Stimulated activated naive CD8-positive, alpha-beta T cell treated with anti-CD3 and anti-CD28 coated beads, Interleukin-15, Interleukin-2, amounts not matched to agents 100 U/mL and 50 U/mL, for 24 hours (primary cell): Measurements from ENCODE around the gene SBNO2.

Experiments
- ATAC-seq: fragments of 150-1000 bp; cut with Tn5 transposase; one replicate; pipeline ENCODE4 v1.10.0; 2021
- DNase-seq: peaks from one replicate; pipeline ENCODE4 v3.0.0; 2021

Gene SBNO2, protein sequence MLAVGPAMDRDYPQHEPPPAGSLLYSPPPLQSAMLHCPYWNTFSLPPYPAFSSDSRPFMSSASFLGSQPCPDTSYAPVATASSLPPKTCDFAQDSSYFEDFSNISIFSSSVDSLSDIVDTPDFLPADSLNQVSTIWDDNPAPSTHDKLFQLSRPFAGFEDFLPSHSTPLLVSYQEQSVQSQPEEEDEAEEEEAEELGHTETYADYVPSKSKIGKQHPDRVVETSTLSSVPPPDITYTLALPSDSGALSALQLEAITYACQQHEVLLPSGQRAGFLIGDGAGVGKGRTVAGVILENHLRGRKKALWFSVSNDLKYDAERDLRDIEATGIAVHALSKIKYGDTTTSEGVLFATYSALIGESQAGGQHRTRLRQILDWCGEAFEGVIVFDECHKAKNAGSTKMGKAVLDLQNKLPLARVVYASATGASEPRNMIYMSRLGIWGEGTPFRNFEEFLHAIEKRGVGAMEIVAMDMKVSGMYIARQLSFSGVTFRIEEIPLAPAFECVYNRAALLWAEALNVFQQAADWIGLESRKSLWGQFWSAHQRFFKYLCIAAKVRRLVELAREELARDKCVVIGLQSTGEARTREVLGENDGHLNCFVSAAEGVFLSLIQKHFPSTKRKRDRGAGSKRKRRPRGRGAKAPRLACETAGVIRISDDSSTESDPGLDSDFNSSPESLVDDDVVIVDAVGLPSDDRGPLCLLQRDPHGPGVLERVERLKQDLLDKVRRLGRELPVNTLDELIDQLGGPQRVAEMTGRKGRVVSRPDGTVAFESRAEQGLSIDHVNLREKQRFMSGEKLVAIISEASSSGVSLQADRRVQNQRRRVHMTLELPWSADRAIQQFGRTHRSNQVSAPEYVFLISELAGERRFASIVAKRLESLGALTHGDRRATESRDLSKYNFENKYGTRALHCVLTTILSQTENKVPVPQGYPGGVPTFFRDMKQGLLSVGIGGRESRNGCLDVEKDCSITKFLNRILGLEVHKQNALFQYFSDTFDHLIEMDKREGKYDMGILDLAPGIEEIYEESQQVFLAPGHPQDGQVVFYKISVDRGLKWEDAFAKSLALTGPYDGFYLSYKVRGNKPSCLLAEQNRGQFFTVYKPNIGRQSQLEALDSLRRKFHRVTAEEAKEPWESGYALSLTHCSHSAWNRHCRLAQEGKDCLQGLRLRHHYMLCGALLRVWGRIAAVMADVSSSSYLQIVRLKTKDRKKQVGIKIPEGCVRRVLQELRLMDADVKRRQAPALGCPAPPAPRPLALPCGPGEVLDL (N-terminal part only)

GRCh38 chr19:1173845-1174809 lies at the start of gene SBNO2:
TSS of gene SBNO2 (minus strand) at chr19:1174268. CDS start at chr19:1154276, 19,992 bp downstream.
- ATAC-seq: peak; percentile 82
- DNase-seq: peak; percentile 97

DNA sequence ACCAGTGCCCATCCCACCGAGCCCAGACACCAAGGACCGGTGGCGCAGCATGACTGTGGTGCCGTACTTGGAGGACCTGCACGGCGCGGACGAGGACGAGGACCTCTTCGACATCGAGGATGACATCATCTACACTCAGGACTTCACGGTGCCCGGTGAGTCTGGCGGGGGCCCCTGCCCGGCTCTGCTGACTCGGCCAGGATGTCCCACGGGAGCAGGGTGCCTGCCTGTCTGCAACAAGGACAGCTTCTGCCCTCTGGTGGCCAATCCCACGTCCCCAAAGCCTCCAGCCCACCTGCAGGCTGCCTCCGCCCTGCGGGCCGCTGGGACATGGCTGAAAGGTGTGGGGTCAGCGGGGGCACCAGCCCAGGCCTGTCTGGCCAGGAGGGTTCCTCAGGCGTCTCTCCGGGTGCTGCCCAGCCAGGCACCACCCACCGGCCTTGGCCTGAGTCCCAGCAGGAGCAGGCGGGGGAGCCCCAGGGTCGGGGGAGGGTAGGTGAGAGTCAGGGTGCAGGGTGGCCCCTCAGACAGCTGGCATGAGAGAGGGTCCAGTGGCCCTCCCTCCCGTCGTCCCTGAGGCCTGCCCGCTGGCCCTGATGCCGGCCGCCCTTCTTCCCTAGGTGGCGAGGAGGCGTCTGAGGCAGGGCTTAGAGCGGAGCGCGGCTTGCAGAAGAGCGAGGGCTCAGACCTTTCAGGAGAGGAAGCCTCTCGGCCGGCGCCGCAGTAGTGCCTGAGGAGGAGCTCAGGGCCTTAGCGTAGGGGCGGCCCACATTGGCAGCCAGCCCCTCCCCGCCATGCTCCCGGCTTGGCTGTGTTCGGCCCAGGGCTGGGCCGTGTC lies 49.2 kb upstream of the SBNO2 start:
- ATAC-seq: no peak
- peak; percentile 53 for DNase-seq

DNA sequence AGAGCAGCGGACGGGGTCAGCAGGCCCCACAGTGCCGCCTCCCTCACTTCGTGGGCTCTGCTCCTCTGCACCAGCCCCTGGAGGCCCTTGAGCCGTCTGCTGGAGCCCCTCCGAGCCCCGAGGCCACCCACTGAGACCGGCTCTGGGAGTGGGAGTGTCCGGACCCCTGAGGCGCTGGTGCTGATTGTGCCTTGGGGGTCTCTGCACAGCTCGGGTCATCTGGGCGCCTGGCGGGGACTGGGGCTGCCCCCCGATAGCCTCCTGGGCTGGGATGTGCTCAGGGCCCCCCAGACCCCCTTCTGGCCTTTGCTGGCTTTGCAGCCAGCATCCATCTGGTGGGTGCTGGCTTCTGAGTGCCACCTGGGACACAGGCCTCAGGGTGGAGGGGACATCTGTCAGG lies 48.3 kb upstream of the SBNO2 start:
- DNase-seq (no peak), ATAC-seq (peak; percentile 4)

DNA sequence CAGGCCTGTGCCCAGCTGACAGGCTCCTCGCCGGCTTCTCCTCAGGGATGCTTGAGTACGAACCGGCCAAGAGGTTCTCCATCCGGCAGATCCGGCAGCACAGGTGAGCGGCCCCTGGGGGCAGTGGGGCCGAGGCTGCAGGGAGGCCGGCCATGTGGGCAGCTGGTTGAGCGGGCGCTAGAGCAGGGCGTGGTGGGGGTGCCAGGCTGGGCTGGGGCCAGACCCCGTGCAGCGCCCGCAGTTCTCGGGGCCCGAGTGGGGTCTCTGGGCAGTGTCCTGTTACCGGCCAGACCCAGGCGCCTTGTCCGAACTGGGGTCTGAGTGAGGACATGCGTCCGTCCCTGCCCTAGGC lies 47.8 kb upstream of the SBNO2 start:
- DNase-seq (no peak), ATAC-seq (no peak)

DNA sequence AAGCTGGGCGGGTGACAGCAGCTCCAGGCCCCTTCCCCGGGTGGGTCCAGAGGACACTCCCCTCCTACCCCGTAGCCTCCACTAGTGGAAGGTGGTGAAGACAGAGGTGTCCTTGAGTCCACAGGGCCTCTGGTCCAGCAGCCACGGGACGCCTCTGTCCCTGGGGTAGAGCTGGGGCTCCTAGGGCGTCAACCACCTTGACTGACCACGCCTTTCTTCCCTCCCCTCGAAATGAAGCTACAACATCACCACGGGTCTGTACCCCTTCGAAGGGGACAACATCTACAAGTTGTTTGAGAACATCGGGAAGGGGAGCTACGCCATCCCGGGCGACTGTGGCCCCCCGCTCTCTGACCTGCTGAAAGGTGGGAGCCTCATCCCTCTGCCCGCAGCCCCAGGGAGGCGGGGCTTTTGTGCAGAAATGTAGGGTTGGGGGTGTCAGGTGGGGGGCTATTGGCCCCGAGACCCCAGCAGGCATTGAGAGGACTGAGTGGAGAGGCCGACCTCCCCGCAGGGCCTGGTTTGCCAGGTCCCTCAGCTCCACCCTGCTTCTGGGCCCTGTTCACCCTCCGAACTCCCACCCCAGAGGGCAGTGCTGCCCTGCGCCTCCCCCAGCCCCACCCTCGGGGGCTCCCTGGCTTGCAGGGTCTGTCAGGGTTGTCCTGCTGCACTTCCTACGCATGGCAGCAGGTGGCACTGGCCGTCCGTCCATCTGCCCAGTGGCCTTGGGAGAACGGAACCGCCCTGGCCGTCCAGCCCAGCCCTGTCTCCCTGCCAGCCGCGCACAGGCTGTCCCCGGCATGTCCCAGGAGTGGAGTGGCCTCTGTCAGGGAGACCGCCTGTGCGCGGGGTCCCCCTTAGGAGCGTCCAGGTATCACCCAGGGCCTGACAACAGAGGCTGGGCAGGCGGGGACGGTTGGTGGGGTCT lies 47.2 kb upstream of the SBNO2 start:
- ATAC-seq: no peak
- DNase-seq: no peak

- ATAC-seq (no peak), DNase-seq (no peak)
Observed at GRCh38 chr19:1220477-1220930, 46.4 kb upstream of the SBNO2 start.

DNA sequence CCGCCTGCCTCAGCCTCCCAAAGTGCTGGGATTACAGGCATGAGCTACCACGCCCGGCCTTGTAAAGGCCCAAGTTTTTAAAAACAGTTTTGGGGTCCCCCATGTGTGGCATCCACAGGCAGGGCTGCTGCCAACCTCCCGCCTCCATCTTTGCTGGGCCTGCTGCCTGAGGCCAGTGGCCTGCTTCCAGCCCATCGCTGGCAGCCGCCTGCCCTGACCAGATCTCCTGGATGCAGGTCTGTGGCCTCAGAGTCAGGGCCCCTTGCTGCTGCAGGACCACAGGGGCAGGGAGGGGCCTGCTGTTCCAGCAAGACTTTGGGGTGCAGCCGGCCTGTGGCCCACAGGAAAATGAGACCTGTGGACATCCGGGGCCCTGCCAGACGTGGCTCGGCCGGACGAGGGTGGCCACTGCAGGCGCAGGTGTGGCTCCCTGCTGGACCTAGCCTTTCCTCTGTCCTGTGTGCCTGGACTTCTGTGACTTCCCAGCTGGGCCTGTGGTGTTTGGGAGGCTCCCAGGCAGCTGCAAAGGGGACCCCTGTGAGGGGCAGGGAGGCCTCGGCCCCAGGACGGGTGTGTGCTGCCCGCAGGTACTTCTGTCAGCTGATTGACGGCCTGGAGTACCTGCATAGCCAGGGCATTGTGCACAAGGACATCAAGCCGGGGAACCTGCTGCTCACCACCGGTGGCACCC lies 45.9 kb upstream of the SBNO2 start:
- no peak for DNase-seq
- ATAC-seq: no peak

- ATAC-seq (no peak), DNase-seq (no peak)
Observed at GRCh38 chr19:1218751-1219567, 44.9 kb upstream of the SBNO2 start.

DNA sequence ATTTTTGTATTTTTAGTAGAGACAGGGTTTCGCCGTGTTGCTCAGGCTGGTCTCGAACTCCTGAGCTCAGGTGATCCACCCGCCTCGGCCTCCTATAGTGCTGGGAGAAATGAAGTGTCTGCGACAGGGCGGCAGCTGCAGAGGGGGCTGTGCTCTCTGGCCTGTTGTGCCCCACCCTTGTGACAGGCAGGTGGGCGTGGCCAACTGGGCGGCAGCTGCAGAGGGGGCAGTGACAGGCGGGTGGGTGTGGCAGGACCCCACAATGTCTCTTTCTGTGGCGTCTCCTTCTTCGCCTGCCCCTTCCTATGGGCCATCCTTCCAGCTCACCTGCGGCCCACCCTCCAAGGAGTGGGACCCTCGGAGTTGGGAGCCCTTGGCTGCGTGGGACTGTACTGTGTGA lies 43.3 kb upstream of the SBNO2 start:
- DNase-seq (no peak), ATAC-seq (no peak)

DNA sequence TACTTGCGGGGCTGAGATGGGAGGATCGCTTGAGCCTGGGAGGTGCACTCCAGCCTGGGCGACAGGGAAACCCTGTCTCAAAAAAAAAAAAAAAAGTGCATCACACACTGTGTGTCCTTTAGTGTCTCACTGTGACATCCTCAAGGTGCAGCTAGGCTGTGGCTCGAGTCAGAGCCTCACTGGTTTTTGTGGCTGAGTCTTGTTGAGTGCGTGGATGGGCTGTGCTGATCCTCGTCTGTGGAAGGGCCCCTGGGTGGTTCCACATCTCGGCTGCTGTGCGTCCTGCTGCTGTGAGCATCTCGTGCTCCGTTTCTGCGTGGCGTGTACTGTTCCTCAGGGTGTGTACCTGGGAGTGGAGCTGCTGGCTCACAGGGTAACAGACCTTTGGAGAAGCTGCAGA lies 42.7 kb upstream of the SBNO2 start:
- ATAC-seq: no peak
- no peak for DNase-seq

- no peak for DNase-seq
- no peak for ATAC-seq
Observed at GRCh38 chr19:1214862-1215731, 41.0 kb upstream of the SBNO2 start.

DNA sequence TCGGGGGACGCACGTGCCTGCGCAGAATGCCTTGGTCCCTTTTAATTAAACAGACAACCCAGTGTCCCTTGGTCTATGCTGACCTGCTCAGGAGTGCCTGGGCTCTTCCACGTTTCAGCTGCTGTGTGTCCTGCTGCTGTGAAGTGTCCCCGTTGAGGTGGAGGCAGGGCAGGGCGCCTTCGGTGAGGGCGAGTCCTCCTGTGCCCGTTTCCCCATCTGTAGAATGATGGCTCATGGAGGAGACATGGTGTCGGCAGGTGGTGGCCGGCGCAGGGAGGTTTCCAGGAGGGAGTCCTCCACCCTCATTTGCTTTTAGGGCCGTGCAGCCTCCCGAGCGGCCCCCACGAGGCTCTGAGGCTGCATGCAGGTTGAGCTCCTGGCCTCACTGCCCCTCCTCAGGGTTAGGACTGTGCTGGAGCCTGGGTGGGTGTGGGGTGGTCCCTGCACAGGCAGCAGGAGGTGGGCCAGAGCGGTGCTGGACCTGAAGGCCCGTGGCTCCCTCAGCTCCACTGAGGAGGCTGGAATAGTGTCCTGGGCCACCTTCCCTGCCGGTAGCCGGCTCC lies 40.3 kb upstream of the SBNO2 start:
- DNase-seq: no peak
- ATAC-seq: no peak

DNA sequence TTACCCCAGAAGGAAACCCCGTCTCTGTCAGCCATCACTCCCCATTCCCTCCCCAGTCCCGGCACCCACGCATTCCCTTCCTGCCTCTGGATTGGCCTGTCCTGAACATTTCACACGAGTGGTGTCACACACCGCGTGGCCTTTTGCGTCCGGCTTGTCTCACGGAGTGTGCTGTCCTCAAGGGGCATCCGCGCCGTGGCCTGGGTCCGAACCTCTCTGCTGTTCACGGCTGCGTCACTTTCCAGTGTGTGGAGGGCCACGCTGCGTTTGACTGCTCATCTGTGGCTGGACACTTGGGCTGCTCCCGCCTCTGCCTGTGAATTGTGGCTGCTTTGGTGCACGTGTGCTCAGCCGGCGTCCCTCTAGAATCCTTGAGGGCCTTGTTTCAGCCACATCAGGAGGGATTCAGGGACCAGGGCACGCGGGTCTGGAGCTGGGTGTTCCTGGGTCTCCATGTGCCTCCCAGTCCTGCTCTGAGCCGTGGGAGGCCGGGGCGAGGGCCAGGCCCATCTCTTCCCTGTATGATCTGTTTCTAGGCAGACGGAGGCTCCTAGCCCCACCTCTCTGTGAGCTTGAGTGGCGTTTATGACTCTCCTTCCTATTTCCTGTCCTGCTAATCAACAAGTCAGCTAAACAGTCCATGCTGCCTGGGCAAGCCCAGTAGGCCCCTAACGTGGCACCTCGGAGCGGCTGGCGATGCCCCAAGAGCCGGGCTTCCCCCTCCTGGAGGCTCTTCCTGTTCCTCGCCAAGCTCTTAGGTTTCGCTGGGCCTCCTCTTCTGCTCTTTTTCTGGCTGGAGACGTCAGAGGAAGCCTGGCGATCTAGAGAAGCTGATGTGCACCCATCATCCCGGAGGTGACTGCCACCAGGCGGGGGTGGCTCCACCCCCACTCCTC lies 39.6 kb upstream of the SBNO2 start:
- DNase-seq: peak; percentile 53

DNA sequence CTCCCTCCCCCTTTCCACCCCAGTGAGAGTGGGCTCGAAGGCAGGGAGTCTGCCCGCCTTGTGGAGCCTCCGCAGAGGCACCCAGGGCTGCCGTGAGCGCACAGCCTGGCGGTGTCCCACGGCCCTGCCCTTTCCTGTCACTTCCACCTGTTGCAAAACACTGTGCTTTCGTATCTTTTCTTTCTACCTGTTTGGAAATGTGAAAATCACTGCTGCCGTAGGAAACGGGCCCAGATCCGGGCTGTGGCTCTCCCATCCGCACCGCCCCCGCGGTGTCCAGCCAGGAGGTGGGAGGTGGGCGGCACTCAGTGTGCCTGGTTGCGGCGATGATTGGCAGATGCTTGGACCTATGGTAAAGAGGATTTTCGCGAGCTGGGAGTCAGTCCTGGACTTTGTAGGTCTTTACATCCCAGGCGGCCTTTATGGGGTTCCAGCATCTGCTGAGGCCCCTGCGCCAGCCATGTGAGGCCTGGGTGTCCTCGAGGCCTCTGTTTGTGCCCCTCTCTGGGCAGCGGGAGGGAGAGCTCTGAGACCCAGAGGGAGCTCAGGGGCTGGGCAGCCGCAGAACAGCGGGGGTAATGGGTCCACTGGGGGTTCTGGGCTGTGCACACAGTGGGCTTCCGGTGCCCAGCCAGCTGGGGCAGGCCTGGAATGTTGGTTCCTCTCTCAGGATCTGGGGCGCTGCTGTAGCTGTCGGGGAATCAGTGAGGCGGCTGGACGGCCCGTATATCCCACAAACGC lies 37.6 kb upstream of the SBNO2 start:
- ATAC-seq: no peak
- no peak for DNase-seq

More for the DNA sequence above, 39.6 kb upstream of the SBNO2 start:
- ATAC-seq: peak; percentile 81

GRCh38 chr19:1210227-1210538 lies 36.1 kb upstream of the SBNO2 start:
- ATAC-seq (no peak), DNase-seq (no peak)
